HEK293 (cell line): Measurements from ENCODE around the gene DIABLO.

Experiments used
- BCL11A ChIP-seq: fragments of 450-650 bp; formaldehyde crosslinking; IDR thresholded peaks from 2 replicates; pipeline ENCODE4 v1.5.1; 2016; ENCODE audit warnings: low read depth, missing biosample characterization, missing genetic modification characterization
- GLI2 ChIP-seq: fragments of 450-650 bp; formaldehyde crosslinking; IDR thresholded peaks from 2 replicates; pipeline ENCODE4; 2017; ENCODE audit warnings: missing biosample characterization, missing genetic modification characterization, low read depth, borderline replicate concordance
- GLIS1 ChIP-seq: fragments of 450-650 bp; formaldehyde crosslinking; IDR thresholded peaks from 2 replicates; pipeline ENCODE4 v1.5.1; 2016; ENCODE audit warnings: missing biosample characterization, missing genetic modification characterization
- KLF8 ChIP-seq: fragments of 450-650 bp; formaldehyde crosslinking; IDR thresholded peaks from 2 replicates; pipeline ENCODE4 v1.5.1; 2016; ENCODE audit warnings: missing biosample characterization, missing genetic modification characterization
- OSR2 ChIP-seq: fragments of 450-650 bp; formaldehyde crosslinking; IDR thresholded peaks from 2 replicates; pipeline ENCODE4 v1.5.1; 2016; ENCODE audit warnings: missing biosample characterization, missing genetic modification characterization
- OVOL3 ChIP-seq: fragments of 450-650 bp; formaldehyde crosslinking; IDR thresholded peaks from 2 replicates; pipeline ENCODE4 v1.5.1; 2016; ENCODE audit warnings: missing biosample characterization, missing genetic modification characterization
- PRDM4 ChIP-seq: fragments of 450-650 bp; formaldehyde crosslinking; IDR thresholded peaks from 2 replicates; pipeline ENCODE4 v1.5.1; 2017; ENCODE audit warnings: missing biosample characterization, missing genetic modification characterization
- SETDB1 ChIP-seq: IDR thresholded peaks from one replicate; pipeline ENCODE4 v1.6.1; 2017; ENCODE audit warnings: mild to moderate bottlenecking, low read length, moderate library complexity, mixed read lengths; ENCODE audit not compliant: insufficient read length
- SP7 ChIP-seq: fragments of 450-650 bp; formaldehyde crosslinking; IDR thresholded peaks from 2 replicates; pipeline ENCODE4 v1.5.1; 2016; ENCODE audit warnings: missing biosample characterization, missing genetic modification characterization
- TCF7L2 ChIP-seq: IDR thresholded peaks from 2 replicates; pipeline ENCODE4 v1.6.1; 2011; ENCODE audit warnings: low read depth, mild to moderate bottlenecking, inconsistent platforms, low read length, moderate library complexity, borderline replicate concordance
- ZBTB6 ChIP-seq: fragments of 450-650 bp; formaldehyde crosslinking; IDR thresholded peaks from 2 replicates; pipeline ENCODE4 v1.5.1; 2017; ENCODE audit warnings: missing biosample characterization, missing genetic modification characterization
- ZIC2 ChIP-seq: fragments of 450-650 bp; formaldehyde crosslinking; IDR thresholded peaks from 2 replicates; pipeline ENCODE4 v1.5.1; 2016; ENCODE audit warnings: missing biosample characterization, missing genetic modification characterization
- ZNF114 ChIP-seq: fragments of 450-650 bp; formaldehyde crosslinking; IDR thresholded peaks from 2 replicates; pipeline ENCODE4 v1.5.0; 2017; ENCODE audit warnings: missing biosample characterization, missing genetic modification characterization
- ZNF140 ChIP-seq: fragments of 450-650 bp; formaldehyde crosslinking; IDR thresholded peaks from 2 replicates; pipeline ENCODE4 v1.5.1; 2016; ENCODE audit warnings: missing biosample characterization, missing genetic modification characterization
- ZNF174 ChIP-seq: fragments of 450-650 bp; formaldehyde crosslinking; IDR thresholded peaks from 2 replicates; pipeline ENCODE4 v1.5.0; 2017; ENCODE audit warnings: missing biosample characterization, mild to moderate bottlenecking, missing genetic modification characterization
- ZNF302 ChIP-seq: fragments of 450-650 bp; formaldehyde crosslinking; IDR thresholded peaks from 2 replicates; pipeline ENCODE4 v1.5.1; 2016; ENCODE audit warnings: missing biosample characterization, missing genetic modification characterization, low read depth
- ZNF335 ChIP-seq: fragments of 450-650 bp; formaldehyde crosslinking; conservative IDR thresholded peaks from 2 replicates; pipeline ENCODE4 v1.5.1; 2016; ENCODE audit warnings: missing biosample characterization, missing genetic modification characterization
- ZNF341 ChIP-seq: fragments of 450-650 bp; formaldehyde crosslinking; IDR thresholded peaks from 2 replicates; pipeline ENCODE4; 2016; ENCODE audit warnings: low read depth, missing biosample characterization, missing genetic modification characterization
- ZNF37A ChIP-seq: fragments of 450-650 bp; IDR thresholded peaks from 2 replicates; pipeline ENCODE4 v1.5.1; 2018; ENCODE audit warnings: missing biosample characterization, missing genetic modification characterization
- ZNF514 ChIP-seq: fragments of 450-650 bp; formaldehyde crosslinking; IDR thresholded peaks from 2 replicates; pipeline ENCODE4 v1.5.1; 2016; ENCODE audit warnings: missing biosample characterization, missing genetic modification characterization
- ZNF518A ChIP-seq: fragments of 450-650 bp; formaldehyde crosslinking; conservative IDR thresholded peaks from 2 replicates; pipeline ENCODE4 v1.5.1; 2016; ENCODE audit warnings: low read depth, missing biosample characterization, missing genetic modification characterization
- ZNF544 ChIP-seq: fragments of 450-650 bp; formaldehyde crosslinking; IDR thresholded peaks from 2 replicates; pipeline ENCODE4 v1.5.0; 2017; ENCODE audit warnings: missing biosample characterization, missing genetic modification characterization
- ZNF555 ChIP-seq: fragments of 450-650 bp; formaldehyde crosslinking; conservative IDR thresholded peaks from 2 replicates; pipeline ENCODE4 v1.5.1; 2017; ENCODE audit warnings: missing biosample characterization, mild to moderate bottlenecking, missing genetic modification characterization, inconsistent platforms
- ZNF571 ChIP-seq: fragments of 450-650 bp; formaldehyde crosslinking; IDR thresholded peaks from 2 replicates; pipeline ENCODE4 v1.5.0; 2017; ENCODE audit warnings: missing biosample characterization, missing genetic modification characterization
- ZNF629 ChIP-seq: fragments of 450-650 bp; formaldehyde crosslinking; IDR thresholded peaks from 2 replicates; pipeline ENCODE4 v1.5.1; 2017; ENCODE audit warnings: missing biosample characterization, missing genetic modification characterization
- ZNF701 ChIP-seq: fragments of 450-650 bp; formaldehyde crosslinking; IDR thresholded peaks from 2 replicates; pipeline ENCODE4 v1.5.1; 2016; ENCODE audit warnings: missing biosample characterization, missing genetic modification characterization
- ZNF768 ChIP-seq: fragments of 450-650 bp; formaldehyde crosslinking; IDR thresholded peaks from 2 replicates; pipeline ENCODE4 v1.5.1; 2018; ENCODE audit warnings: missing biosample characterization, mild to moderate bottlenecking, missing genetic modification characterization
- ZNF785 ChIP-seq: fragments of 450-650 bp; formaldehyde crosslinking; IDR thresholded peaks from 2 replicates; pipeline ENCODE4 v1.5.1; 2016; ENCODE audit warnings: missing biosample characterization, missing genetic modification characterization
- TF ChIP-seq, protein P1 (sequence below): fragments of 450-650 bp; formaldehyde crosslinking; IDR thresholded peaks from 2 replicates; pipeline ENCODE4 v1.5.1; 2017; ENCODE audit warnings: missing biosample characterization, missing genetic modification characterization
- TF ChIP-seq, protein P2 (sequence below): fragments of 450-650 bp; formaldehyde crosslinking; IDR thresholded peaks from 2 replicates; pipeline ENCODE4 v1.5.1; 2016; ENCODE audit warnings: missing biosample characterization, missing genetic modification characterization

DIABLO gene

DNA sequence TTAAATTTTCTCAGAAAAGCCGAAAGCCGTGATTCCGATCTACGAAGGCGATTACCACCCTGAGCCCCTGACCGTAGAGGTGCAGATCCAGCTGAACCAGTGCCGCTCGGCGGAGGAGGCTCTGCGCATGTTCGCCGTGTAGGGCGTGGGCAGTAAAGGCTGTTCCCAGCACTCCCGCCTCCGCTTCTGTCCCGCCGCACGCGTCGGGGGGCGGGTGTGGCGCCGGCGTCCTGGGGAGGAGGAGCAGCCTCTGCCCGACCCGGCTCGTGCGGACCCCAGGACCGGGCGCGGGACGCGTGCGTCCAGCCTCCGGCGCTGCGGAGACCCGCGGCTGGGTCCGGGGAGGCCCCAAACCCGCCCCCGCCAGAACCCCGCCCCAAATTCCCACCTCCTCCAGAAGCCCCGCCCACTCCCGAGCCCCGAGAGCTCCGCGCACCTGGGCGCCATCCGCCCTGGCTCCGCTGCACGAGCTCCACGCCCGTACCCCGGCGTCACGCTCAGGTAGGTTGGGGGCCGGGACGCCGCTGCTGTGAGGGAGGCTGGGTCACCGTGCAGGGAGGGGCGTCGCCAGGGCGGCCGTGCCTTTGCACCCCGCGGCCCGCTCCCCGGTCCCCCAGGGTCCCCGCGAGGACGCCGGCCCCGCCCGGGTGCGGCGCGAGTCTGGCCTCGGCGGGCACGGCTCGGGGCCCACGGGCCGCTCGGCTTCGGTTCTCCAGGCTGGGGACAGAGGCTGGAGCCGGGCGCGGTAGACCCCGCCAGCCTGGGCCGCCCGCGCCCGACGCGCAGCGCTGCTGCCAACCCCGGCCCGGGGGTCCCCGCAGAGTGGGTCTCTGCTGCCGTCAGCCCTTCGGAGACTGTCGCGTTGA, 22.3 kb downstream of the DIABLO start, which contains the start of gene B3GNT4 (continued):
- no peak for TF ChIP-seq GLI2 (tag by site-specific recombination)
- no peak for TF ChIP-seq TCF7L2
- no peak for TF ChIP-seq ZNF544 (tag by site-specific recombination)
- TF ChIP-seq ZNF514 (tag by site-specific recombination), result no peak
- peak; percentile 98 for TF ChIP-seq ZNF341 (tag by site-specific recombination)
- no peak for TF ChIP-seq ZNF571 (tag by site-specific recombination)
- TF ChIP-seq KLF8 (tag by site-specific recombination), result peak; percentile 73; the same call in 1 of the 2 replicates
- TF ChIP-seq ZNF302, result no peak
- TF ChIP-seq ZNF114 (tag by site-specific recombination), result no peak
- TF ChIP-seq ZNF335 (tag by site-specific recombination), result peak; percentile 86
- TF ChIP-seq PRDM4, result no peak
- no peak for TF ChIP-seq ZNF768 (tag by site-specific recombination)
- TF ChIP-seq OSR2, result peak; percentile 51
- no peak for TF ChIP-seq ZNF555
- TF ChIP-seq ZNF140 (tag by site-specific recombination), result no peak
- no peak for TF ChIP-seq ZNF37A (tag by site-specific recombination)
- no peak for TF ChIP-seq ZNF785 (tag by site-specific recombination)
- TF ChIP-seq ZNF518A (tag by site-specific recombination), result no peak
- no peak for TF ChIP-seq ZNF174 (tag by site-specific recombination)
- no peak for TF ChIP-seq ZNF629 (tag by site-specific recombination)
- TF ChIP-seq BCL11A, result no peak
- TF ChIP-seq GLIS1, result peak; percentile 46
- peak; percentile 56; the same call in 1 of the 2 replicates for TF ChIP-seq SP7 (tag by site-specific recombination)
- no peak for TF ChIP-seq SETDB1
- TF ChIP-seq ZNF701 (tag by site-specific recombination), result no peak
- TF ChIP-seq ZIC2 (tag by site-specific recombination), result peak; percentile 74
- TF ChIP-seq, protein P1, sequence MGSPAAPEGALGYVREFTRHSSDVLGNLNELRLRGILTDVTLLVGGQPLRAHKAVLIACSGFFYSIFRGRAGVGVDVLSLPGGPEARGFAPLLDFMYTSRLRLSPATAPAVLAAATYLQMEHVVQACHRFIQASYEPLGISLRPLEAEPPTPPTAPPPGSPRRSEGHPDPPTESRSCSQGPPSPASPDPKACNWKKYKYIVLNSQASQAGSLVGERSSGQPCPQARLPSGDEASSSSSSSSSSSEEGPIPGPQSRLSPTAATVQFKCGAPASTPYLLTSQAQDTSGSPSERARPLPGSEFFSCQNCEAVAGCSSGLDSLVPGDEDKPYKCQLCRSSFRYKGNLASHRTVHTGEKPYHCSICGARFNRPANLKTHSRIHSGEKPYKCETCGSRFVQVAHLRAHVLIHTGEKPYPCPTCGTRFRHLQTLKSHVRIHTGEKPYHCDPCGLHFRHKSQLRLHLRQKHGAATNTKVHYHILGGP (tag by site-specific recombination), result no peak
- TF ChIP-seq, protein P2, sequence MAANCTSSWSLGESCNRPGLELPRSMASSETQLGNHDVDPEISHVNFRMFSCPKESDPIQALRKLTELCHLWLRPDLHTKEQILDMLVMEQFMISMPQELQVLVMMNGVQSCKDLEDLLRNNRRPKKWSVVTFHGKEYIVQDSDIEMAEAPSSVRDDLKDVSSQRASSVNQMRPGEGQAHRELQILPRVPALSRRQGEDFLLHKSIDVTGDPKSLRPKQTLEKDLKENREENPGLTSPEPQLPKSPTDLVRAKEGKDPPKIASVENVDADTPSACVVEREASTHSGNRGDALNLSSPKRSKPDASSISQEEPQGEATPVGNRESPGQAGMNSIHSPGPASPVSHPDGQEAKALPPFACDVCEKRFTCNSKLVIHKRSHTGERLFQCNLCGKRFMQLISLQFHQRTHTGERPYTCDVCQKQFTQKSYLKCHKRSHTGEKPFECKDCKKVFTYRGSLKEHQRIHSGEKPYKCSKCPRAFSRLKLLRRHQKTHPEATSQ, result no peak
- no peak for TF ChIP-seq ZBTB6
- TF ChIP-seq OVOL3, result no peak
